Sigmoid colon (tissue), 7 donors: ENCODE results near the gene CIITA. TPM values are rescaled to one million over a fixed set of nuclear protein-coding genes. Genes with fewer than 3 reads are reported as not detected.

Experiments used
- DNase-seq: peaks from one replicate; pipeline ENCODE4 v3.0.0-alpha.2; 2019
- H3K27ac ChIP-seq, 4 donors: fragments of 200-600 bp; sonication (generic); one replicate each; pipeline ENCODE4 v1.5.1; 2016 to 2019; ENCODE audit warnings: mild to moderate bottlenecking in 1 of 4
- H3K27me3 ChIP-seq, 3 donors: fragments of 200-600 bp; sonication (generic); one replicate each; pipeline ENCODE4 v1.5.1; 2019; ENCODE audit warnings: mild to moderate bottlenecking in 1 of 3
- H3K36me3 ChIP-seq, 4 donors: fragments of 200-600 bp; sonication (generic); one replicate each; pipeline ENCODE4 v1.5.1; 2016 to 2019
- H3K4me1 ChIP-seq, 4 donors: fragments of 200-600 bp; sonication (generic); one replicate each; pipeline ENCODE4 v1.5.1; 2017 to 2019
- H3K4me3 ChIP-seq, 4 donors: fragments of 200-600 bp; sonication (generic); one replicate each; pipeline ENCODE4 v1.5.1; 2017 to 2019; ENCODE audit warnings: mild to moderate bottlenecking in 2 of 4, moderate library complexity in 1 of 4
- H3K9me3 ChIP-seq, 4 donors: fragments of 200-600 bp in 3 of 4; sonication (generic) in 3 of 4; one replicate each; pipeline versions ENCODE4 v1.5.1 to v1.6.1; 2013 to 2019
- EP300 ChIP-seq, 4 donors: sonication (generic); formaldehyde crosslinking; IDR thresholded peaks; one replicate each; pipeline ENCODE4 v1.6.1; 2017; ENCODE audit warnings: antibody characterized with exemption in 4 of 4
- POLR2A ChIP-seq, 2 donors: fragments of 450-650 bp; IDR thresholded peaks; one replicate each; pipeline ENCODE4 v1.6.1; 2016; ENCODE audit warnings: antibody characterized with exemption in 2 of 2, mild to moderate bottlenecking in 2 of 2, moderate library complexity in 2 of 2
- POLR2AphosphoS5 ChIP-seq, 4 donors: sonication (generic); formaldehyde crosslinking; IDR thresholded peaks; one replicate each; pipeline ENCODE4 v1.6.1; 2017; ENCODE audit warnings: antibody characterized with exemption in 4 of 4
- WGBS, 2 donors: extraction: QIAGEN DNeasy Blood & Tissue Kit; methylation state at CpG; one replicate each; pipeline ENCODE4 v1.1.7; 2013; 5-methylcytosine and 5-hydroxymethylcytosine counted together
- intact Hi-C: fragments of 100-400 bp; cut with DNase I; formaldehyde crosslinking; loops from one replicate; pipeline ENCODE4 v1.15.1; 2023
- polyA plus RNA-seq, 3 donors: library from polyadenylated mRNA; stranded (reverse); fragments of 200-250 nt; gene quantifications; one replicate each; pipeline ENCODE4 v1.2.3, GENCODE V29; 2013
- total RNA-seq, 4 donors: library from RNA; depleted of rRNA; stranded (reverse); fragments of >200 nt; gene quantifications; one replicate each; pipeline ENCODE4 v1.1.0, GENCODE V29; 2016
- TF ChIP-seq, protein P1 (sequence below), 4 experiments: fragments of 450-650 bp in 3 of 4; fragments of 200-600 bp in 1 of 4; IDR thresholded peaks; one replicate each; pipeline ENCODE4 v1.5.1; 2016 to 2019; ENCODE audit warnings: antibody characterized with exemption in 4 of 4, mild to moderate bottlenecking in 3 of 4, moderate library complexity in 2 of 4
- donor health status: healthy with polysubstance abuse.
- donor health status: Bipolar disorder and iron deficiency.
- donor health status: healthy.

CIITA gene
- total and polyA plus RNA-seq, 7 donors, result 1.2 to 53.9 (median 9.7) TPM

DNA sequence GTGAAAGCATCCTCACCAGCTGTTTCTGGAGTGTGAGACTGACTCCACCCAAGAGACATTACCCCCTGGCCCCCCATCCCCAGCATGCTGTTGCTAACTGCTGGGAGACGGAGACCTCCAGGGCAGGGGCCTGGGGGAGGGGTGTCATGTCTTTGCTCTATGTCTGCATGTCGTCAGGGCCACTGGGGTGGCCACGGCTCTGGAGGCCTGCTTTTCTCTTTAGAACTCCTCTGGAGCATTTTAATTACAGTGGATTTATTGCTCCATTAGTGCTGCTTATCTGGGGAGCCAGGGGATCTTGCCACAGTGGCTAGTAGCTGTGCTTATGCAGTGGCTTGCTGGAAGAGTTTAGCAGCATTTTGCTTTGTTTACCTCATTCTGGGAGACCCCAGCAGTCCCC, 99.6 kb downstream of the CIITA start:
- Histone ChIP-seq H3K4me1 (peaks cover 0 to 31% (median 26%) of the 10 kb centered on the region in 4 donors), H3K27me3 (no peaks in the 10 kb centered on the region), H3K9me3 (no peaks in the 10 kb centered on the region), H3K36me3 (peaks cover 0 to 36% (median 11%) of the 10 kb centered on the region in 4 donors), H3K27ac (no peak overlapping the region), H3K4me3 (no peak overlapping the region)
- DNase-seq, result peak; percentile 28
- WGBS, 2 donors, result 84 to 86% methylated on average over 3 of the region's 3 CpGs
- TF ChIP-seq POLR2A (IDR thresholded peaks at IDR 0.05) (no peak), EP300 (IDR thresholded peaks at IDR 0.05) (no peak)
- intact Hi-C loops, result loop anchor here (10.0 kb wide), 1 partner anchor 208 kb away; no protein-coding TSS in a partner anchor

DNA sequence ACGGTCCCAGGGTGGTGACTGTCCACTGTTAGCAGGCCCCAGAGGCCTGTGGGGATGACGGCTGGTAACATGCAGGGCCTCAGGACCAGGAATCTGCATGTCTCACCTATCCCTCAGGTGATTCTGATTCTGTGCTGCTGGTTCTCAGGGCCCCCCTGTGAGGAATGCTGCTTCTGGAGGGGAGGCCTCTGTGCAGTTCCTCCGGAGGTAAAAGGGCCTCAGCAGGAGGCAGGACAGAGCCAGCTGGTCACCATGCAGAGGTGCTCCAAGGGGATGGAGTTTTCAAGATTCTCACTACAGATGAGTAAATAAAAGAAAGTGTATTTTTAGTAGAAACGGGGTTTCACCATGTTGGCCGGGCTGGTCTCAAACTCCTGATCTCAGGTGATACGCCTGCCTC, 101.1 kb downstream of the CIITA start:
- DNase-seq, result no peak
- Histone ChIP-seq H3K4me3 (no peak overlapping the region), H3K36me3 (peaks cover 0 to 29% (median 9%) of the 10 kb centered on the region in 4 donors), H3K4me1 (peaks cover 0 to 24% (median 23%) of the 10 kb centered on the region in 4 donors), H3K27ac (no peak overlapping the region), H3K27me3 (no peaks in the 10 kb centered on the region), H3K9me3 (no peaks in the 10 kb centered on the region)
- intact Hi-C loops, result loop anchor here (10.0 kb wide), 1 partner anchor 207 kb away; no protein-coding TSS in a partner anchor
- no peak for TF ChIP-seq POLR2A (IDR thresholded peaks at IDR 0.05)
- no peak for TF ChIP-seq POLR2AphosphoS5 (IDR thresholded peaks at IDR 0.05)
- no peak for TF ChIP-seq EP300 (IDR thresholded peaks at IDR 0.05)
- TF ChIP-seq, protein P1, sequence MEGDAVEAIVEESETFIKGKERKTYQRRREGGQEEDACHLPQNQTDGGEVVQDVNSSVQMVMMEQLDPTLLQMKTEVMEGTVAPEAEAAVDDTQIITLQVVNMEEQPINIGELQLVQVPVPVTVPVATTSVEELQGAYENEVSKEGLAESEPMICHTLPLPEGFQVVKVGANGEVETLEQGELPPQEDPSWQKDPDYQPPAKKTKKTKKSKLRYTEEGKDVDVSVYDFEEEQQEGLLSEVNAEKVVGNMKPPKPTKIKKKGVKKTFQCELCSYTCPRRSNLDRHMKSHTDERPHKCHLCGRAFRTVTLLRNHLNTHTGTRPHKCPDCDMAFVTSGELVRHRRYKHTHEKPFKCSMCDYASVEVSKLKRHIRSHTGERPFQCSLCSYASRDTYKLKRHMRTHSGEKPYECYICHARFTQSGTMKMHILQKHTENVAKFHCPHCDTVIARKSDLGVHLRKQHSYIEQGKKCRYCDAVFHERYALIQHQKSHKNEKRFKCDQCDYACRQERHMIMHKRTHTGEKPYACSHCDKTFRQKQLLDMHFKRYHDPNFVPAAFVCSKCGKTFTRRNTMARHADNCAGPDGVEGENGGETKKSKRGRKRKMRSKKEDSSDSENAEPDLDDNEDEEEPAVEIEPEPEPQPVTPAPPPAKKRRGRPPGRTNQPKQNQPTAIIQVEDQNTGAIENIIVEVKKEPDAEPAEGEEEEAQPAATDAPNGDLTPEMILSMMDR (IDR thresholded peaks at IDR 0.05), result no peak
- WGBS, 2 donors, result 94 to 95% methylated on average over 6 of the region's 6 CpGs

DNA sequence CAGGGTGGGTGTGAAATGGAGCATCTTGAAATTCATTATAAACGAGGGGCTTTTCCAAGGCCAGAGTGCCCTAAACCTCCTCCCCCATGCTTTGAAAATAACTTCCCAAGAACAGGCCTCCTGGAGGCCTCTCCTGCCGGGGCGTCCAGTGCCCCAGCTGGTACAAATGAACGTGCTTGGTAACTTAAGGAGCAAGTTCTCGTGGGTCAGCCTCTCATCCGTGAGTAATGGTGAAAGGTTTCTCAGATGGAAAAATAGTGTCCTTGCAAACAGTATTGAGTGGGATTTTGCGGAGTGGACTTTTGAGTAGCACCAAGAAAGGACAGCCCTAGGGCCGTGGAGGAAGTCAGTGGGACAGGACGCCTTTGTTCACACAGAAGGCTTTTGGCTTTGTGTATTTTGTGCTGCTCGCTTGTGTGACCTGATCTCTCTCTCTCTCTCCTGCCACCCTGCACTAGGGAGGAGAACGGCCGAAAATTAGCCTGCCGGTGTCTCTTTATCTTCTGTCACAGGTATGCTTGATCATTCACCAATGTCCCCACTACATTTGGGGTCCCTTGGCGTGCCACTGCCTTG, 102.0 kb downstream of the CIITA start:
- Histone ChIP-seq H3K9me3 (no peaks in the 10 kb centered on the region), H3K27me3 (no peaks in the 10 kb centered on the region), H3K36me3 (peaks cover 0 to 31% (median 10%) of the 10 kb centered on the region in 4 donors), H3K4me1 (peaks cover 0 to 24% (median 23%) of the 10 kb centered on the region in 4 donors), H3K27ac (peak overlapping the region; percentile 74 to 88 (median 80)), H3K4me3 (no peak overlapping the region)
- no peak for DNase-seq
- 94% methylated on average over 14 of the region's 14 CpGs for WGBS, 2 donors
- intact Hi-C loops, result loop anchor here (10.0 kb wide), 1 partner anchor 206 kb away; no protein-coding TSS in a partner anchor
- no peak for TF ChIP-seq POLR2AphosphoS5 (IDR thresholded peaks at IDR 0.05)
- TF ChIP-seq, protein P1 (IDR thresholded peaks at IDR 0.05), result no peak
- no peak for TF ChIP-seq POLR2A (IDR thresholded peaks at IDR 0.05)
- TF ChIP-seq EP300 (IDR thresholded peaks at IDR 0.05), result no peak

DNA sequence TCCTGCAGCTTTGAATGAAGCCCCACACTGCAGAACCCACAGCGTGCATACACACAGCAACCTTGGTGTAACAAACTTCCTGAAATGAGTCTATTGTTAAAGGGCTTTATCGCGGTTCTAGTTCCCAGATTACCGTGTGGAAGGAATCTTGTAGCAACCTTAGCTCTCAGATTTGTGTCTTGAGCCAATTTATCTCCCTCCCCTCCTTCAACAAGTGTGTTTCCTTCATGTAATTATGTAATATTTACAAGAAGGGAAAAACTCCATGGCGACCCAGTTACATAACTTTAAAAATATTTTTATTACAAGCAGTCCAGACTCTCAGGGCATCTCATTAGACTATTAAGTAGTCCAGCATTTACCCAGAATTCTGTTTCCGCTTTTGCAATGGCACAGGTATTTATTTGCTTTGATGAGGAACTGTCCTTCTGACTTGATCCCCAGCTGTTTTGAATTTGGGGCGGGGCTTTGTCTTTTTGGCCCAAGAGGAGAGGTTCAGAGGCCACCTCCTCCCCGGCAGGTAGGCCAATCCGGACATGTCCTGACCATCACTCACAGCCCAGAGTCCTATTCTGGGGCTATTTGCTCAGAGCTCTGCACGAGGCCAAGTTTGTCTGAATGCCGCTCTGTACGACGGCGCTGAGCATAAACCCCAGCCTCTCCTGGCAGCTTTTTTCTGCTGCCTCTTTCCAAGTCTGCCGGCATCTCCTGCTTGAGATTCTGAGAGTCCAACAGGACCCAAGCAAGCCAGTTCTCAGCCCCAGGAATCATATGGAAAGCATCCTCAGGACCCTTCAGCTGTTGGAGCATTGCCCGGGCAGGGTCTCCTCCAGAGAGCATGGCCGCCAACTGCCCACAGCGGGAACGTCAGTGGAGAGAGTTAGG, 103.0 kb downstream of the CIITA start:
- Histone ChIP-seq H3K27me3 (no peaks in the 10 kb centered on the region), H3K4me3 (peak overlapping the region in 2 of 4 donors; percentile 2 to 13), H3K36me3 (peaks cover 0 to 27% (median 9%) of the 10 kb centered on the region in 4 donors), H3K27ac (peak overlapping the region; percentile 74 to 88 (median 80)), H3K4me1 (peaks cover 0 to 24% (median 23%) of the 10 kb centered on the region in 4 donors), H3K9me3 (no peaks in the 10 kb centered on the region)
- intact Hi-C loops, result loop anchor here (5.0 to 10.0 kb wide), 2 partner anchors 97 to 205 kb away; no protein-coding TSS in a partner anchor
- WGBS, 2 donors, result 77 to 81% methylated on average over 19 of the region's 19 CpGs
- DNase-seq, result peak; percentile 88
- TF ChIP-seq POLR2A (IDR thresholded peaks at IDR 0.05) (no peak), POLR2AphosphoS5 (IDR thresholded peaks at IDR 0.05) (peak in 3 of 4 donors; percentile 11 to 64 (median 45)), EP300 (IDR thresholded peaks at IDR 0.05) (peak in 1 of 4 donors; percentile 56)
- TF ChIP-seq, protein P1 (IDR thresholded peaks at IDR 0.05), result no peak

DNA sequence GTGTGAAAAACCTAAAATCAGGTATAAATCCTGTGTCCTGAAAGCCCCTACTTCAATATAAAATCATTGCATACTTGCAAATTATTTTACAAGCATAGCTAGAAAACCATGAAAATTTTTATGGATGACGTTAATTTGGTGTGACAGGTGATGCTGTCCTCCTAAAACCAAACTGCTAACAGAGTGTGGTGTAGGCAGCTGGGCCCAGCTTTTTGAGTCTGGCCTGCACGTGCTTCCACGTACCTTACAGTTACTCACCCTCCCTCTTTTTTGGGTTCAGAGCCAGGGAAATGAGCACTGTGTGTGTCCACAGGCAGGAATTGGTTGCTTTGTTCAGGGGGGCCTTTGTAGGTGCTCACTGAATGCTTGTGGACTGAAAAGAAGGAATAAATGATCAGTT, 103.8 kb downstream of the CIITA start:
- H3K4me3 ChIP-seq, result no peak overlapping the region
- H3K9me3 ChIP-seq, result no peaks in the 10 kb centered on the region
- peaks cover 0 to 24% (median 23%) of the 10 kb centered on the region in 4 donors for H3K4me1 ChIP-seq
- WGBS, 2 donors, result 89% methylated on average over 3 of the region's 3 CpGs
- H3K27me3 ChIP-seq, result no peaks in the 10 kb centered on the region
- H3K36me3 ChIP-seq, result peaks cover 0 to 23% (median 9%) of the 10 kb centered on the region in 4 donors
- TF ChIP-seq POLR2A (IDR thresholded peaks at IDR 0.05) (no peak), POLR2AphosphoS5 (IDR thresholded peaks at IDR 0.05) (no peak)
- TF ChIP-seq, protein P1 (IDR thresholded peaks at IDR 0.05), result no peak
- peak overlapping the region; percentile 74 to 88 (median 80) for H3K27ac ChIP-seq
- intact Hi-C loops, result loop anchor here (5.0 kb wide), 1 partner anchor 96 kb away; no protein-coding TSS in a partner anchor
- DNase-seq, result no peak
